Hepatocyte (in vitro differentiated cells): ENCODE measurements around the gene TTPAL.

Experiments used
- CTCF ChIP-seq: fragments of 200-600 bp; sonication (generic); IDR thresholded peaks from 2 replicates; pipeline ENCODE4 v1.5.1; 2016; ENCODE audit warnings: antibody characterized with exemption, mild to moderate bottlenecking; ENCODE audit not compliant: poor library complexity
- EZH2 ChIP-seq: fragments of 200-600 bp; sonication (generic); IDR thresholded peaks from 2 replicates; pipeline ENCODE4 v1.6.1; 2016; ENCODE audit warnings: antibody characterized with exemption, mild to moderate bottlenecking, borderline replicate concordance
- EZH2phosphoT487 ChIP-seq: fragments of 200-600 bp; sonication (generic); IDR thresholded peaks from one replicate; pipeline ENCODE4 v1.6.1; 2018; ENCODE audit warnings: antibody characterized with exemption, mild to moderate bottlenecking, low read depth, moderate library complexity; ENCODE audit not compliant: unreplicated experiment, severe bottlenecking

GRCh38 chr20:44454306-44454963 lies 21.2 kb upstream of the TTPAL start:
- TF ChIP-seq CTCF, result no peak
- no peak for TF ChIP-seq EZH2phosphoT487
- TF ChIP-seq EZH2, result no peak
